ENCODE results near the gene PGLYRP3. TPM values are rescaled to one million over a fixed set of nuclear protein-coding genes. Genes with fewer than 3 reads are reported as not detected.

Gene PGLYRP3
- total and polyA plus RNA-seq, 9 of the 15 experiments (the other 6 are each of a cell fraction or from before 2014, with no cell fraction given), result not detected

DNA sequence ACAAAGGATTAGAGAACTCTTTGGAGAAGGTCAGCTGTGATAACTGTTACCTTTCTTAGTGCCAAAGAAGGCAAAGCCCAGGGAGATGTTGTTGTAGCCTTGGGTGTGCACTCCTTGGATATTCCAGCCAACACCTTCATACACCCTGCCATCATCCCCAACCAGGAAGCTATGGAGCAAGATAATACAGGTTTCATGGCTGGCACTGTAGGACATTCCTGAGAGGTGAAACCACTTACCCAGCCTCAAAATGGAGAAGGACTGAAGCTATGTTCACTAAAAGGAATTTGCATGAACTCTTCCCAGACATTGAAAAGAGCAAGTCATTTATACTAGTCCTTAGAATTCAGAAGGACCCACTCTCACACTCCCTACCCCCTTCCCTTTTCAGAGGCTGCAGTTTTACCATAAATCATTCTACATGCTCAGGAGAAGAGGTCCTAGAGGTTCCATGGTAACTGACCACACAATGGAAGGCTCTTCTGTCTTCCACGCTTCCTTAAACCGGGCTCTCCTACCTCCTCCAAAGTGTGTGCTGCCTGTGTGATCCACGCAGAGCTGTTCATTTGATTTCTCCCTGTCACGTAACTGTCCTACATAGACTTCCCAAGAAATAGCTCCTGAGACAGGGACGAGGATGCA, 30.4 kb upstream of the PGLYRP3 start (continued):
- TF ChIP-seq, protein P1, sequence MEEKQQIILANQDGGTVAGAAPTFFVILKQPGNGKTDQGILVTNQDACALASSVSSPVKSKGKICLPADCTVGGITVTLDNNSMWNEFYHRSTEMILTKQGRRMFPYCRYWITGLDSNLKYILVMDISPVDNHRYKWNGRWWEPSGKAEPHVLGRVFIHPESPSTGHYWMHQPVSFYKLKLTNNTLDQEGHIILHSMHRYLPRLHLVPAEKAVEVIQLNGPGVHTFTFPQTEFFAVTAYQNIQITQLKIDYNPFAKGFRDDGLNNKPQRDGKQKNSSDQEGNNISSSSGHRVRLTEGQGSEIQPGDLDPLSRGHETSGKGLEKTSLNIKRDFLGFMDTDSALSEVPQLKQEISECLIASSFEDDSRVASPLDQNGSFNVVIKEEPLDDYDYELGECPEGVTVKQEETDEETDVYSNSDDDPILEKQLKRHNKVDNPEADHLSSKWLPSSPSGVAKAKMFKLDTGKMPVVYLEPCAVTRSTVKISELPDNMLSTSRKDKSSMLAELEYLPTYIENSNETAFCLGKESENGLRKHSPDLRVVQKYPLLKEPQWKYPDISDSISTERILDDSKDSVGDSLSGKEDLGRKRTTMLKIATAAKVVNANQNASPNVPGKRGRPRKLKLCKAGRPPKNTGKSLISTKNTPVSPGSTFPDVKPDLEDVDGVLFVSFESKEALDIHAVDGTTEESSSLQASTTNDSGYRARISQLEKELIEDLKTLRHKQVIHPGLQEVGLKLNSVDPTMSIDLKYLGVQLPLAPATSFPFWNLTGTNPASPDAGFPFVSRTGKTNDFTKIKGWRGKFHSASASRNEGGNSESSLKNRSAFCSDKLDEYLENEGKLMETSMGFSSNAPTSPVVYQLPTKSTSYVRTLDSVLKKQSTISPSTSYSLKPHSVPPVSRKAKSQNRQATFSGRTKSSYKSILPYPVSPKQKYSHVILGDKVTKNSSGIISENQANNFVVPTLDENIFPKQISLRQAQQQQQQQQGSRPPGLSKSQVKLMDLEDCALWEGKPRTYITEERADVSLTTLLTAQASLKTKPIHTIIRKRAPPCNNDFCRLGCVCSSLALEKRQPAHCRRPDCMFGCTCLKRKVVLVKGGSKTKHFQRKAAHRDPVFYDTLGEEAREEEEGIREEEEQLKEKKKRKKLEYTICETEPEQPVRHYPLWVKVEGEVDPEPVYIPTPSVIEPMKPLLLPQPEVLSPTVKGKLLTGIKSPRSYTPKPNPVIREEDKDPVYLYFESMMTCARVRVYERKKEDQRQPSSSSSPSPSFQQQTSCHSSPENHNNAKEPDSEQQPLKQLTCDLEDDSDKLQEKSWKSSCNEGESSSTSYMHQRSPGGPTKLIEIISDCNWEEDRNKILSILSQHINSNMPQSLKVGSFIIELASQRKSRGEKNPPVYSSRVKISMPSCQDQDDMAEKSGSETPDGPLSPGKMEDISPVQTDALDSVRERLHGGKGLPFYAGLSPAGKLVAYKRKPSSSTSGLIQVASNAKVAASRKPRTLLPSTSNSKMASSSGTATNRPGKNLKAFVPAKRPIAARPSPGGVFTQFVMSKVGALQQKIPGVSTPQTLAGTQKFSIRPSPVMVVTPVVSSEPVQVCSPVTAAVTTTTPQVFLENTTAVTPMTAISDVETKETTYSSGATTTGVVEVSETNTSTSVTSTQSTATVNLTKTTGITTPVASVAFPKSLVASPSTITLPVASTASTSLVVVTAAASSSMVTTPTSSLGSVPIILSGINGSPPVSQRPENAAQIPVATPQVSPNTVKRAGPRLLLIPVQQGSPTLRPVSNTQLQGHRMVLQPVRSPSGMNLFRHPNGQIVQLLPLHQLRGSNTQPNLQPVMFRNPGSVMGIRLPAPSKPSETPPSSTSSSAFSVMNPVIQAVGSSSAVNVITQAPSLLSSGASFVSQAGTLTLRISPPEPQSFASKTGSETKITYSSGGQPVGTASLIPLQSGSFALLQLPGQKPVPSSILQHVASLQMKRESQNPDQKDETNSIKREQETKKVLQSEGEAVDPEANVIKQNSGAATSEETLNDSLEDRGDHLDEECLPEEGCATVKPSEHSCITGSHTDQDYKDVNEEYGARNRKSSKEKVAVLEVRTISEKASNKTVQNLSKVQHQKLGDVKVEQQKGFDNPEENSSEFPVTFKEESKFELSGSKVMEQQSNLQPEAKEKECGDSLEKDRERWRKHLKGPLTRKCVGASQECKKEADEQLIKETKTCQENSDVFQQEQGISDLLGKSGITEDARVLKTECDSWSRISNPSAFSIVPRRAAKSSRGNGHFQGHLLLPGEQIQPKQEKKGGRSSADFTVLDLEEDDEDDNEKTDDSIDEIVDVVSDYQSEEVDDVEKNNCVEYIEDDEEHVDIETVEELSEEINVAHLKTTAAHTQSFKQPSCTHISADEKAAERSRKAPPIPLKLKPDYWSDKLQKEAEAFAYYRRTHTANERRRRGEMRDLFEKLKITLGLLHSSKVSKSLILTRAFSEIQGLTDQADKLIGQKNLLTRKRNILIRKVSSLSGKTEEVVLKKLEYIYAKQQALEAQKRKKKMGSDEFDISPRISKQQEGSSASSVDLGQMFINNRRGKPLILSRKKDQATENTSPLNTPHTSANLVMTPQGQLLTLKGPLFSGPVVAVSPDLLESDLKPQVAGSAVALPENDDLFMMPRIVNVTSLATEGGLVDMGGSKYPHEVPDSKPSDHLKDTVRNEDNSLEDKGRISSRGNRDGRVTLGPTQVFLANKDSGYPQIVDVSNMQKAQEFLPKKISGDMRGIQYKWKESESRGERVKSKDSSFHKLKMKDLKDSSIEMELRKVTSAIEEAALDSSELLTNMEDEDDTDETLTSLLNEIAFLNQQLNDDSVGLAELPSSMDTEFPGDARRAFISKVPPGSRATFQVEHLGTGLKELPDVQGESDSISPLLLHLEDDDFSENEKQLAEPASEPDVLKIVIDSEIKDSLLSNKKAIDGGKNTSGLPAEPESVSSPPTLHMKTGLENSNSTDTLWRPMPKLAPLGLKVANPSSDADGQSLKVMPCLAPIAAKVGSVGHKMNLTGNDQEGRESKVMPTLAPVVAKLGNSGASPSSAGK (IDR thresholded peaks at IDR 0.05), result no peak
- no peak for TF ChIP-seq EHMT2 (IDR thresholded peaks at IDR 0.05)
- TF ChIP-seq WHSC1 (IDR thresholded peaks at IDR 0.05; ENCODE audit: low read length), result no peak
- TF ChIP-seq TAL1 (IDR thresholded peaks at IDR 0.05), result no peak
- TF ChIP-seq TAF15 (IDR thresholded peaks at IDR 0.05; ENCODE audit: low read depth, low read length), result no peak
- TF ChIP-seq ETV5 (CRISPR knock-in tag; IDR thresholded peaks at IDR 0.05; ENCODE audit: low read depth), result 0 out of 2 replicates have a peak, but pooled peaks have one; percentile 1
- no peak for TF ChIP-seq ZBTB17 (CRISPR knock-in tag; IDR thresholded peaks at IDR 0.05)
- peak; percentile 13 for TF ChIP-seq RBBP5 (IDR thresholded peaks at IDR 0.05; ENCODE audit: borderline replicate concordance, insufficient read depth, low read length, poor library complexity, severe bottlenecking)
- no peak for TF ChIP-seq TEAD2 (tag; IDR thresholded peaks at IDR 0.05)
- TF ChIP-seq NFE2 (IDR thresholded peaks at IDR 0.05; ENCODE audit: low read depth), result no peak
- TF ChIP-seq, protein P2, sequence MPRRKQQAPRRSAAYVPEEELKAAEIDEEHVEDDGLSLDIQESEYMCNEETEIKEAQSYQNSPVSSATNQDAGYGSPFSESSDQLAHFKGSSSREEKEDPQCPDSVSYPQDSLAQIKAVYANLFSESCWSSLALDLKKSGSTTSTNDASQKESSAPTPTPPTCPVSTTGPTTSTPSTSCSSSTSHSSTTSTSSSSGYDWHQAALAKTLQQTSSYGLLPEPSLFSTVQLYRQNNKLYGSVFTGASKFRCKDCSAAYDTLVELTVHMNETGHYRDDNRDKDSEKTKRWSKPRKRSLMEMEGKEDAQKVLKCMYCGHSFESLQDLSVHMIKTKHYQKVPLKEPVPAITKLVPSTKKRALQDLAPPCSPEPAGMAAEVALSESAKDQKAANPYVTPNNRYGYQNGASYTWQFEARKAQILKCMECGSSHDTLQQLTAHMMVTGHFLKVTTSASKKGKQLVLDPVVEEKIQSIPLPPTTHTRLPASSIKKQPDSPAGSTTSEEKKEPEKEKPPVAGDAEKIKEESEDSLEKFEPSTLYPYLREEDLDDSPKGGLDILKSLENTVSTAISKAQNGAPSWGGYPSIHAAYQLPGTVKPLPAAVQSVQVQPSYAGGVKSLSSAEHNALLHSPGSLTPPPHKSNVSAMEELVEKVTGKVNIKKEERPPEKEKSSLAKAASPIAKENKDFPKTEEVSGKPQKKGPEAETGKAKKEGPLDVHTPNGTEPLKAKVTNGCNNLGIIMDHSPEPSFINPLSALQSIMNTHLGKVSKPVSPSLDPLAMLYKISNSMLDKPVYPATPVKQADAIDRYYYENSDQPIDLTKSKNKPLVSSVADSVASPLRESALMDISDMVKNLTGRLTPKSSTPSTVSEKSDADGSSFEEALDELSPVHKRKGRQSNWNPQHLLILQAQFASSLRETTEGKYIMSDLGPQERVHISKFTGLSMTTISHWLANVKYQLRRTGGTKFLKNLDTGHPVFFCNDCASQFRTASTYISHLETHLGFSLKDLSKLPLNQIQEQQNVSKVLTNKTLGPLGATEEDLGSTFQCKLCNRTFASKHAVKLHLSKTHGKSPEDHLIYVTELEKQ (CRISPR knock-in tag; IDR thresholded peaks at IDR 0.05), result no peak
- TF ChIP-seq, protein P3, sequence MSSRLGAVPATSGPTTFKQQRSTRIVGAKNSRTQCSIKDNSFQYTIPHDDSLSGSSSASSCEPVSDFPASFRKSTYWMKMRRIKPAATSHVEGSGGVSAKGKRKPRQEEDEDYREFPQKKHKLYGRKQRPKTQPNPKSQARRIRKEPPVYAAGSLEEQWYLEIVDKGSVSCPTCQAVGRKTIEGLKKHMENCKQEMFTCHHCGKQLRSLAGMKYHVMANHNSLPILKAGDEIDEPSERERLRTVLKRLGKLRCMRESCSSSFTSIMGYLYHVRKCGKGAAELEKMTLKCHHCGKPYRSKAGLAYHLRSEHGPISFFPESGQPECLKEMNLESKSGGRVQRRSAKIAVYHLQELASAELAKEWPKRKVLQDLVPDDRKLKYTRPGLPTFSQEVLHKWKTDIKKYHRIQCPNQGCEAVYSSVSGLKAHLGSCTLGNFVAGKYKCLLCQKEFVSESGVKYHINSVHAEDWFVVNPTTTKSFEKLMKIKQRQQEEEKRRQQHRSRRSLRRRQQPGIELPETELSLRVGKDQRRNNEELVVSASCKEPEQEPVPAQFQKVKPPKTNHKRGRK (tag; IDR thresholded peaks at IDR 0.05), result peak; percentile 43

All from K562 (cell line).